Osteocyte (in vitro differentiated cells): ENCODE results near the gene ZNF184. TPM values are rescaled to one million over a fixed set of nuclear protein-coding genes. Genes with fewer than 3 reads are reported as not detected.

Experiments used
- DNase-seq: peaks from one replicate; pipeline ENCODE4 v3.0.0; 2021; ENCODE audit warnings: mixed read lengths; ENCODE audit not compliant: unreplicated experiment; ENCODE audit errors: extremely low spot score
- H3K27ac Mint-ChIP-seq: one replicate; pipeline ENCODE4 v1.8.0; 2021; ENCODE audit warnings: mild to moderate bottlenecking, mixed read lengths; ENCODE audit not compliant: unreplicated experiment
- H3K27me3 Mint-ChIP-seq: one replicate; pipeline ENCODE4 v1.8.0; 2021; ENCODE audit warnings: mixed read lengths; ENCODE audit not compliant: unreplicated experiment
- H3K36me3 Mint-ChIP-seq: one replicate; pipeline ENCODE4 v1.8.0; 2021; ENCODE audit warnings: mixed read lengths; ENCODE audit not compliant: unreplicated experiment
- H3K4me1 Mint-ChIP-seq: one replicate; pipeline ENCODE4 v1.8.0; 2021; ENCODE audit warnings: mixed read lengths; ENCODE audit not compliant: unreplicated experiment
- H3K4me3 Mint-ChIP-seq: one replicate; pipeline ENCODE4 v1.8.0; 2021; ENCODE audit warnings: mild to moderate bottlenecking, moderate library complexity, mixed read lengths; ENCODE audit not compliant: unreplicated experiment
- H3K9me3 Mint-ChIP-seq: one replicate; pipeline ENCODE4 v1.8.0; 2021; ENCODE audit warnings: mixed read lengths; ENCODE audit not compliant: unreplicated experiment
- total RNA-seq: library from RNA; stranded (reverse); gene quantifications from 2 replicates; pipeline ENCODE4 v1.2.1, GENCODE V29; 2021
- TF ChIP-seq, protein P1 (sequence below): fragments of 200-600 bp; sonication (generic); IDR thresholded peaks from 2 replicates; pipeline ENCODE4 v1.5.0; 2021; ENCODE audit warnings: antibody characterized with exemption, mild to moderate bottlenecking, moderate library complexity

Gene ZNF184
- total RNA-seq, 1 donor from 2014 or later = 9.5 TPM

GRCh38 chr6:27479319-27480182 lies 6.6 kb upstream of the ZNF184 start:
- Mint-ChIP-seq H3K27me3 (peaks cover 2% of the 10 kb centered on the region), H3K9me3 (no peaks in the 10 kb centered on the region), H3K4me3 (no peak overlapping the region), H3K36me3 (no peaks in the 10 kb centered on the region), H3K4me1 (peaks cover 6% of the 10 kb centered on the region), H3K27ac (no peak overlapping the region)
- TF ChIP-seq, protein P1, sequence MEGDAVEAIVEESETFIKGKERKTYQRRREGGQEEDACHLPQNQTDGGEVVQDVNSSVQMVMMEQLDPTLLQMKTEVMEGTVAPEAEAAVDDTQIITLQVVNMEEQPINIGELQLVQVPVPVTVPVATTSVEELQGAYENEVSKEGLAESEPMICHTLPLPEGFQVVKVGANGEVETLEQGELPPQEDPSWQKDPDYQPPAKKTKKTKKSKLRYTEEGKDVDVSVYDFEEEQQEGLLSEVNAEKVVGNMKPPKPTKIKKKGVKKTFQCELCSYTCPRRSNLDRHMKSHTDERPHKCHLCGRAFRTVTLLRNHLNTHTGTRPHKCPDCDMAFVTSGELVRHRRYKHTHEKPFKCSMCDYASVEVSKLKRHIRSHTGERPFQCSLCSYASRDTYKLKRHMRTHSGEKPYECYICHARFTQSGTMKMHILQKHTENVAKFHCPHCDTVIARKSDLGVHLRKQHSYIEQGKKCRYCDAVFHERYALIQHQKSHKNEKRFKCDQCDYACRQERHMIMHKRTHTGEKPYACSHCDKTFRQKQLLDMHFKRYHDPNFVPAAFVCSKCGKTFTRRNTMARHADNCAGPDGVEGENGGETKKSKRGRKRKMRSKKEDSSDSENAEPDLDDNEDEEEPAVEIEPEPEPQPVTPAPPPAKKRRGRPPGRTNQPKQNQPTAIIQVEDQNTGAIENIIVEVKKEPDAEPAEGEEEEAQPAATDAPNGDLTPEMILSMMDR = no peak
- DNase-seq = peak; percentile 95

DNA sequence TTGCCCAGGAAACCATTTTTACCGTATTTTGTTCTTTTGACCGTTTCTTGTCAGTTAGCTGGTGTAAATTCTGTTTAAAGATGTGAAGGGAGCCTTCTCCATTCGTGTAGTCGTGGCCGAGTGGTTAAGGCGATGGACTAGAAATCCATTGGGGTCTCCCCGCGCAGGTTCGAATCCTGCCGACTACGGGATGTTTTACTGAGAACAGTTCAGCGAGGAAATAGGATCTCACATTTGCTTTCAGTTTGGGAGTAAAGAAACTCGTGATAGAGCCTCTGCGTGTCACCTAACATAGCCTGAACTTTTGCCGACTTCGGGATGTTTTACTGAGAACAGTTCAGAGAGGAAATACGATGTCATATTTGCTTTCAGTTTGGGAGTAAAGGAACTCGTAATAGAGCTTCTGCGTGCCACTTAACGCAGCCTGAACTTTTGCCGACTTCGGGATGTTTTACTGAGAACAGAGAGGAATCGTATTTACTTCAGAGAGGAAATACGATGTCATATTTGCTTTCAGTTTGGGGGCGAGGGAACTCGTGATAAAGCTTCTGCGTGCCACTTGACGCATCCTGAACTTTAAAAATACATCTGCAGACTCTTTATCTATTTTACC lies 5.9 kb upstream of the ZNF184 start:
- DNase-seq = peak; percentile 96
- Mint-ChIP-seq H3K36me3 (no peaks in the 10 kb centered on the region), H3K27ac (no peak overlapping the region), H3K4me3 (no peak overlapping the region), H3K9me3 (no peaks in the 10 kb centered on the region), H3K4me1 (peaks cover 6% of the 10 kb centered on the region), H3K27me3 (peaks cover 2% of the 10 kb centered on the region)
- TF ChIP-seq, protein P1 = no peak

- TF ChIP-seq, protein P1 = no peak
- H3K27ac Mint-ChIP-seq = no peak overlapping the region
Observed at GRCh38 chr6:27478141-27478705, 5.3 kb upstream of the ZNF184 start.

GRCh38 chr6:27477318-27478013 lies 4.6 kb upstream of the ZNF184 start:
- Mint-ChIP-seq H3K4me1 (peaks cover 8% of the 10 kb centered on the region), H3K27ac (no peak overlapping the region), H3K27me3 (no peaks in the 10 kb centered on the region), H3K4me3 (no peak overlapping the region), H3K9me3 (no peaks in the 10 kb centered on the region), H3K36me3 (no peaks in the 10 kb centered on the region)
- no peak for DNase-seq
- TF ChIP-seq, protein P1 = no peak

More at GRCh38 chr6:27478141-27478705, 5.3 kb upstream of the ZNF184 start:
- Mint-ChIP-seq H3K27me3 (peaks cover 2% of the 10 kb centered on the region), H3K4me1 (peaks cover 8% of the 10 kb centered on the region), H3K9me3 (no peaks in the 10 kb centered on the region), H3K36me3 (no peaks in the 10 kb centered on the region), H3K4me3 (no peak overlapping the region)
- DNase-seq = no peak
